CD4-positive, alpha-beta T cell treated with Interleukin-15 for 1 hour (primary cell): Measurements from ENCODE around the gene WIPF3.
"Not testable (repeated sequence)": the region's sequence is repeated elsewhere in the genome, so short reads cannot be mapped to it uniquely, and the experiment has no call there.

Experiments used
- DNase-seq: peaks from one replicate; pipeline ENCODE4 v3.0.0-alpha.2; 2020

The WIPF3 gene

DNA sequence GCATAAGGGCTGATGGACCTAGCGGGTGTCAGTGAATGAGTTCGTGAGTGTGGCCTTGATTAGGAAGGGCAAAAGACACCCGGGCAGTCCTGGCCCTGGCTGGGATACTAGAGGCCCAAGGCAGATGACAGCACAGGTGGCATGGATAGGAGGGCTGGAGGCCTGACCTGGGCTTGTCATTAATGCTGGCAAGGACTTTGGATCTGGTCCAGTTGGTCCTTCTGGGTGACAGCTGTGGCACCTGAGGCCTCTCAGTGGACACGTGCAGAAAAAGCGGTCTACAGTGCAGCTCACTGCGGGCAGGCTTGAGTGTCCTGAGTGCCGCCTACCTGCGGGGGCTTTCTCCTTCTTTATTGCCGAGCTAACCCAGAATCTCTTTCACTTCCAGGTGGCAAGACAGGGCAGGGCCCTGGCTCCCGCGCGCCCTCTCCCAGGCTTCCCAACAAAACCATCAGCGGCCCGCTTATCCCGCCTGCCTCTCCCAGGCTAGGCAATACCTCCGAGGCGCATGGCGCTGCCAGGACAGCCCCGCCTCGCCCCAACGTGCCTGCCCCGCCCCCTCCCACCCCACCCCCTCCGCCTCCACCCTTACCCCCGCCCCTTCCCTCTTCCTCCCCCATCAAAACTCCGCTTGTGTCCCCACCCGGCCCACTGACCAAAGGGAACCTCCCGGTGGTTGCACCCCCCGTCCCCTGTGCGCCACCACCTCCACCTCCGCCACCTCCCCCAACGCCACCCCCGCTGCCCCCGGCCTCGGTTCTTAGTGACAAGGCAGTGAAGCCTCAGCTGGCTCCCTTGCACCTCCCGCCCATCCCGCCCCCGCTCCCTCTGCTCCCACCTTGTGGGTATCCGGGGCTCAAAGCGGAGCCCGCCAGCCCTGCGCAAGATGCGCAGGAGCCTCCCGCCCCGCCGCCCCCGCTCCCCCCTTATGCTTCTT, 77.4 kb downstream of the WIPF3 start:
- DNase-seq, result no peak

DNA sequence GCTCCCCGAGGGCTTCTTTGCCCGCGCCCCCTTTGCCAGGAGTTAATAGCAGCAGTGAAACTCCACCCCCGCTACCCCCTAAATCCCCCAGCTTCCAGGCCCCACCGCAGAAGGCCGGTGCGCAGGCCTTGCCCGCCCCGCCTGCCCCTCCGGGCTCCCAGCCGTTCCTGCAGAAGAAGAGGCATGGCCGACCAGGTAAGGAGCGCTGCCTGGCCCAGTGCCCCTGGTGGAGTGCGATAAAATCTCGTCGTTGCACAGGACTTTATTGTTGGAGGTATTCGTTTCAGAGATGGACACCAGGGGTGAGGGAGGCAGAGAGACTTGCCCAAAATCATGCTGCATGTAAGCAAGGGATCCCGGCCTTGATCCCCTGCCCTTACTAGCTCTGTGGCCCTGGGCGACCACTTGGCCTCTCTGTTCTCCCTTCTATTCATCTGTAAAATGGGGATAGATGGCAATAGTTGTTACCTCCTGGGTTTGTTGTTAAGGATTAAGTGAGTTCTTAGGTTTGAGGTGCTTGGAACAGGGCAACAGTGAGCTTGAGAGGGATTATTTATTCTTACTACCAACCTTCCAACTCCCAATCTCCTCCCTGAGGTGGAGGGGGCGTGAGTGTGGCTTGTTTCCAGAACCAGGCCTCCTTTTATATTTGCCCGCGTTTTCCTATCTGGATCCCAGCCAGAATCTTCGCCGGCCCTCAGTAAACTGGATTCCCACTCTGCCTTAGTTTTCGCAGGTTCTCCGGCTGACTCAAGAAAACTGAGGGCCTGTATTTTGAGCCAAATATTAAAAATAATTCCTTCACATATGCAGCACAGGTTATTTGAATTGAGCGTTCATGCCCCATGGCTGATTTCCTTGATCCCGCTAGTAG, 78.3 kb downstream of the WIPF3 start:
- no peak for DNase-seq

DNA sequence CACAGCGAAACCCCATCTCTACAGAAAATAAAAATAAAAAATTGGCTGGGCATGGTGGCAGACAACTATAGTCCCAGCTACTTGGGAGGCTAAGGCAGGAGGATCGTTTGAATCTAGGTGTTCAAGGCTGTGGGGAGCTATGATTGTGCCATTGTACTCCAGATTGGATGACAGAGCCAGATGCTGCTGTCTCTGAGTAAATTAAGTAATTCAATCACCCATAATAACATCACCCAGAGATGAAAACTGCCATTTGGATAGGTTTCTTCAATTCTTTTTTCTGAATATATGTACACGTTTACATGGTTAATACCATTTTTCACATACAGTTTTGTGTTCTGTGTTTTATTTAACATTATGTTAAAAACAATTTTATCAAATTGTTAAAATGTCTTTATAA, 79.3 kb downstream of the WIPF3 start:
- DNase-seq, result no peak

DNA sequence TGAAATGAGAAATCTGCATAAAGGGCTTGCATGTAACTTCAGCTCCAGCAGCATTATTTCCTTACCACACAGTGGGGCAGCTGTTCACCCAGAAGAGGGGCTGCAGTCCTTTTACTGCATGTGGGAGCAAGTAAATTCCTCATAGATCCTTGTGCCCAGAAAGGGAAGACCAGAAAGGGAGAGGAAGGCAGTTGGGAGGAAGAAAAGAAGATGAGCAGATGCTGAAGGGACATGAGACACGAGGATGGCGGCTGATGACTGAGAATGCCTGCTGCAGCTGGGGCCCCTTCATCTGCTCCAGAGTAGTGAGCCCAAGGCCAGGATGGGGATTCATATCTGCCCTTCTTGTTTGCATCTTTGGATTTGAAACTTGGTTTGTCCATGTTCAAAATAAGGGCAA, 80.5 kb downstream of the WIPF3 start:
- DNase-seq, result no peak

DNA sequence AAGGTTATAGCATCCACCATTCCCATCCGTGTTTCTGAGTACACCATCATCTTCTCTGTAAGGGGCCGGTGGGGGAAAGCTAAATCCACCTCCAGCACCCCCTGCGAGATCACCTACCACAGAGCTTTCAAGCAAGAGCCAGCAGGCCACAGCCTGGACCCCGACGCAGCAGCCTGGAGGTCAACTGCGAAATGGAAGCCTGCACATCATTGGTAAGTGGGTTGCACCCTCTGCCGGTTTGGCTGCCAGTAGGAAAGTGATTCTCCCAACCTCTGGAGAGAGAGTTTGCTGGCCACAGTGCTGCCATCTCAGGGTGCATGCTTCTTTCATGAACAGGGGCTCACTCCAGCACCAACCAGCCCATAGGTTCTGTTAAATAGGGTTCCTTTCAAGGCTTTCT, 81.7 kb downstream of the WIPF3 start:
- DNase-seq, result no peak

DNA sequence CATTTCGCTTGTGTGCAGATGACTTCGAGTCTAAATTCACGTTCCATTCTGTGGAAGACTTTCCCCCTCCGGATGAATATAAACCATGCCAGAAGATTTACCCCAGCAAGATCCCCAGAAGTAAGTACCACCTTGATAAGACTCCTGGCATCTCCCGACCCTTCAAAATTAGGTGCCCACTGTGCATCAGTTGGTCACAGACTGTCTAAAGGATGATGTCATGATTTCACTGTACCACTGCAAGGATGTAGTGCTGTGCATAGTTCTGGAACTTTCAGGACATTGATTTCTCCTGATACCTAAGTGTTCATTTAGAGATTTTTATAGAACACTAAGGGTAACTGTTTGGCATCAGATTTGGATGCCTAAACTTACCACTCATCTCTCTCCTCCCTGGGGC, 83.0 kb downstream of the WIPF3 start:
- DNase-seq, result no peak

DNA sequence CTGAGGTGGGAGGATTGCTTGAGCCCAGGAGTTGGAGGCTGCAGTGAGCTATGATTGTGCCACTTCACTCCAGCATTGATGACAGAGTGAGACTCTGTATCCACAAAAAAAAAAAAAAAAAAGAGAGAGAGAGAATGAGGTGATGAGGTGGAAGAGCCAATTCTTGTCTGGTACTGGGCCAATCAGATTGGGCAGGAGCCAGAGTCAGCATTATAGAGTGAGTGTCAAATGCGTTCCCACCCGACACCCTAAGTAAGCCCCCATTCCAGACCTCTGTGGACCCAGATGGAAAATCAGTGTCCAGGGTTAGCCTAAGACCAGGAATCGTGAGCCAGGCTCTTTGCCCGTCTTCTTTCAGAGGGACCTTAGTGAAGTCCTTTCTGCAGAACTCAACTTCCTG, 83.9 kb downstream of the WIPF3 start:
- DNase-seq, result no peak

DNA sequence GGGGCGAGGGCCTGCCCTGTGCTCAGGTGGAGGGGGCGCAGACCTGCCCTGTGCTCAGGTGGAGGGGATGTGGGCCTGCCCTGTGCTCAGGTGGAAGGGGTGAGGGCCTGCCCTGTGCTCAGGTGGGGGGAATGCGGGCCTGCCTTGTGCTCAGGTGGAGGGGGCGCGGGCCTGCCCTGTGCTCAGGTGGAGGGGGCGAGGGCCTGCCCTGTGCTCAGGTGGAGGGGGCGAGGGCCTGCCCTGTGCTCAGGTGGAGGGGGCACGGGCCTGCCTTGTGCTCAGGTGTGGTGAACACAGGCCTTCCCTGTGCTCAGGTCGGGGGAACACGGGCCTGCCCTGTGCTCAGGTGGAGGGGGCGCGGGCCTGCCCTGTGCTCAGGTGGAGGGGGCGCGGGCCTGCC, 84.5 kb downstream of the WIPF3 start:
- not testable (repeated sequence) for DNase-seq

DNA sequence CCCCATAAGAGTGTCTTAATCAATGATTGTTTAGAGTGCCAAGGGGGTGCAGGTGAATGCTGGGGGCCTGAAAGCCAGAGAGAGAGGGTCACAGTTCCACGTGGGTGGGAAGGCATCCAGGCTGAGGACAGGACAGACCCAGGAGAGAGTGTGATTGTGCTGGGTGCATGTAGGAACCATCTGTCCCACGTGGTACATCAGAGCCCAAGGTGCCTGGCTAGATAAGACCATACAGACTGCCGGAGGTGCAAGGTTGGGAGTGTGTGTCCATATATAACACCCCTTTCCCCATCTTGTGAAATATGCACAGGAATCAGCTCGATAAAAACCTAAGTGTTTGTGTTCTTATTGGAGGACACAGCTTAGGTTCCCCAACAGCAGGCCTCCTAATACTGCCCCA, 85.5 kb downstream of the WIPF3 start:
- DNase-seq, result no peak

DNA sequence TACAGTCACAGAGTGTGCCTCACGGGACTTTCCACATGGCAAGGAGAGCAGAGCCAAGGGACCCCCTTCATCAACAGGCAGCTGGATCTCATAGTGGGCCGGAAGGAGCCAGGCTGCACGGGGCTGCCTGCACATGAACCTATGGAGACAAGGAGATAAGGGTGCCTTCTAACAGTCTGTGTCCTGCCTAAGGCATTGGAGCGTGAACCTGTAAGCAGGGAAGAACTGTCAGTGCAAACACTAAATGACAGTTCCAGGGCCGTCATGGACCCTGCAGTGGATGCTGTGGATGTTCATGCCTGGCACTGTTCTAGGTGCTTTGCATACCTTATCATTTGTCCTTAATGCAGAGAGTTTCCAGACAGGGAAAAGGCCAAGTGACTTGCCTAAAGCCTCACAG, 85.9 kb downstream of the WIPF3 start:
- DNase-seq, result no peak

DNA sequence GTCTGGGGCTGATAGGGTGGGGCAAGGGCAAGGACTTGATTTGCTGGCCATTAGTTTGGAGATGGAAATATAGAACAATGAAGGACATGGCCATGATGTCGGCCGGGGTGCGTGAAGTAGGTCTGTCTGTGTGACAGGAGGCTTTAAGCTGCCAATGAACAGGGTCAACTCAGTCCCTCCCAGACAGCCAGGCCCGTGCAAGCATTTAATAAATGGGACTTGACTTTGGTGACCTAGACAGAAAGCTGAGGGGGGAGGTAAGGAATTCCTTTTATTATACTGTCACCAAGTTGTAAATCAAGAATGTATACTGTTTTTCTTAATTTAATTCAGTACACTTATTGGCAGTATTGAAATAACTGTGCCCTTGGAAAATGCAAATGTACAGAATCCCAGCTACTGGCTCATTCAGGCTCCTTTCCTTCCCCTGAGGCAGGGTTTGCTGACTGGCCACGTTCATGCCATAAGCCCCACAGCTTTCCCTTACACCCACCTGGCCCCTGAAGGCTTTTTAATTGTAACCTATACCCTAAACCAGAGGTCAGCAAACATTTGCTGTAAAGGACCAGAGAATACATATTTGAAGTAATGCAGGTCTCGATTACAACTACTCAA, 87.2 kb downstream of the WIPF3 start:
- no peak for DNase-seq

DNA sequence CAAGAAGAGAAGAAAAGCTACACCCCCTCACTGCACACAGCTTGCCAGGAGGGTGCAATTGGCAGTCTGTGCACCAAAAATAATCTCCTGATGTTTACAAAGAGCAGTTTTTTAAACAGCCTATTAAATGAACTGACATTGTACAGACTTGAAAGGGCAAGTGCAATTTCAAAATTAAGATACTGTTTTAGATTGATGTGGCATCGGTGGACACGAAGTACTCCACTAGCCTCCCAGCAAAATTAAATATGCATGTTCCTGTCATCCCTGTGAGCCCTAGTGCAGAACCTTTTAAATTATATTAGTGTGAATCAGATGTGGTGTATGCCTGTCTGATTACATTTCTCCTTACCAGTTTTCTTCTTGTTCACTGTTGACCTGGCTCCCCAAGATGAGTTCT, 87.9 kb downstream of the WIPF3 start:
- DNase-seq, result no peak

DNA sequence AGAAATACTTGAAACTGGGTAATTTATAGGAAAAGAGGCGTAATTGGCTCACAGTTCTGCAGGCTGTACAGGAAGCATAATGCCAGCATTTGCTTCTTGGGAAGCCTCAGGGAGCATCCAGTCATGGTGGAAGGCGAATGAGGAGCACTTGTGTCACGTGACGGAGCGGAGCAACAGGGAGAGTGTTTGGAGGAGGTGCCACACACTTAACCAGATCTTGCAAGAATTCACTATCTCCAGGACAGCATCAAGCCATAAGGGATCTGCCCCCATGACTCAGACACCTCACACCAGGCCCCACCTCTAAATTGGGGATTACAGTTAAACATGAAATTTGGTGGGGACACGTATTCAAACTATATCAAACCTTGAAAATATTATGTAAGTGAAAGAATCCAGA, 89.3 kb downstream of the WIPF3 start:
- DNase-seq, result no peak

DNA sequence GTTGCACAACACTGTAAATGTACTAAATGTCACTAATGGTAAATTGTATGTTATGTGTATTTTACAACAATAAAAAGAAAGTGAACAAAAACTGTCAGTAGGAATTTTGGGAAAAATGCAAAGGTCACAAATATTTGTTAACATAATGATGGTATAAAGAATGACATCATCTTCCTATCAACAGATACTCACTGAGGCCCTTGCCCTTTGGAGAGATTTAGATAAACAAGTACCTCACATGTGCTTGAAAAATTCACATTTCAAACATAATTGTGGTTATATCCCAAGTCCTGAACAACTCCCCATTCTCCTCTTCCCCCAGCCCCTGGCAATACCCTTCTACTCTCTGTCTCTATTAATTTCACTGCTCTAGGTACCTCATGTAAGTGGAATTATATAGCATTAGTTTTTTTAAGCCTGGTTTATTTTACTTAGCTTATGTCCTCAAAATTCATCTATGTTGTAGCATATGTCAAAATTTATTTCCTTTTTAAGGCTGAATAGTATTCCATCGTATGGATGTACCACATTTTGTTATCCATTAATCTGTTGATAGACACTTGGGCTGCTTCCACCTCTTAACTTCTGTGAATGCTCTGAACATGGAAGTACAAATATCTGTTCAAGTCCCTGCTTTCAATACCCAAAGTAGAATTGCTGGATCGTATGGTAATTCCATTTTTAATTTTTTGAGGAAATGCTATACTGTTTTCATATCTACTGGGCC, 90.5 kb downstream of the WIPF3 start:
- no peak for DNase-seq

DNA sequence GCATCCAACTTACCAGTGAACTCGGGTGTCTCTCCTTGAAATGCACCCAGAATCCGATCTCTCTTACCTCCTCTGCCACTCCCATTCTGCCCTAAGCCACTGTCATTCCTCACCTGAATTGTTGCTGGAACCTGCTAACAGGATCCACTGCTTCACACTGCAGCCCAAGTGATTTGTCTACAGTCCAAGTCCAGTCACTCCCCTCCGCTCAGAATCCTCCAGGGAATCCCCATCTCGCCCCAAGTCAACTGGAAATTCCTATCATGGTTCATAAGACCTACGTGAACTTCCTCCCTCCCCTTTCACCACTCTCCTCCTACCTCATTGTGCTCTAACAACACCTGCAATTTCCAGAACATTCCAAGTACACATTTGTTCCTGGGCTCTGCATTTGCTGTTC, 92.0 kb downstream of the WIPF3 start:
- DNase-seq, result no peak

DNA sequence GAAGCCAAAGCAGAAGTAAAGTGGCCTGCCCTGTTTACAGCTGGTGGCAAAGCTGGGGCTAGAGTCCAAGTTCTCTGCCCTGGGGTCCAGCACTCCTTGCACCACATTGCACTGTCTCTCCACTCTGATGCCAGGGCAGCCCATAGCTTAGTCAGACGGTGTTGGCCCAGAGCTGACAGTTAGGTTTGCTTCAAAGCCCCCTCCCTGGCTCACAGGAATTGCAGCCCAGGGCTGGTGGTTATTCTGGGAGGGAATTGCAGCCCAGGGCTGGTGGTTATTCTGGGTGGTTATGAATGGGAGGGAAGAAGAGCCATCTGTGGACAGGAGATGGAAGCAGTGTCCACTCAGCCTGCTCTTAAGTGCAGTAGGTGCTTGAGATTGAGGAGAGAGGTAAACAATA, 94.4 kb downstream of the WIPF3 start:
- no peak for DNase-seq

DNA sequence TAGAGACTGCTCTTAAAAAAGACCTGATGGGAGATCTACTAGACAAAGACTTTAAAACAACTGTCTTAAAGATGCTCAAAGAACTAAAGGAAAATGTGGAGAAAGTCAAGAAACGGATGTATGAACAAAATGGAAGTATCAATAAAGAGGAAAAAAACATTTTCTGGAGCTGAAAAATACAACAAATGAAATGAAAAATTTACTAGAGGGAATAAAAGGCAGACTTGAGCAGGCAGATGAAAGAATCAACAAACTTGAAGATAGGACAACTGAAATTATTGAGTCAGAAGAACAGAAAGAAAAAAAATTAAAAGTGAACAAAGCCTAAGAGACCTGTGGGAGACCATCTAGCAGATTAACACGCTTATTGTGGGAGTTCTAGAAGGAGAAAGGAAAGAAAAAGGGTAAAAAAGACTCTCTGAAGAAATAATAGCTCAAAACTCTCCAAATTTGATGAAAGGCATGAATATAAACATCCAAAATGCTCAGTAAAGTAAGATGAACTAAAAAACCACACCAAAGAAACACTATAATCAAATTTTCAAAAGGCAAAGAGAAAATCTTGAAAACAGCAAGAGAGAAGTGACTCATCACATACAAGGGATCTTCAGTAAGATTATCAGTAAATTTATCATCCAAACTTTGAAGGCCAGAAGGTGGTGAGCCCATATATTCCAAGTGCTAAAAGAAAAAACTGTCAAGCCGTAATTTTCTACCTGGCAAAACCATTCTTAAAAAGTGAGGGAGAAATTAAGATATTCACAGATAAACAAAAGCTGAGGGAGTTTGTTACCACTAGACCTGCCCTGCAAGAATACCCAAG, 100.1 kb downstream of the WIPF3 start:
- DNase-seq, result no peak

DNA sequence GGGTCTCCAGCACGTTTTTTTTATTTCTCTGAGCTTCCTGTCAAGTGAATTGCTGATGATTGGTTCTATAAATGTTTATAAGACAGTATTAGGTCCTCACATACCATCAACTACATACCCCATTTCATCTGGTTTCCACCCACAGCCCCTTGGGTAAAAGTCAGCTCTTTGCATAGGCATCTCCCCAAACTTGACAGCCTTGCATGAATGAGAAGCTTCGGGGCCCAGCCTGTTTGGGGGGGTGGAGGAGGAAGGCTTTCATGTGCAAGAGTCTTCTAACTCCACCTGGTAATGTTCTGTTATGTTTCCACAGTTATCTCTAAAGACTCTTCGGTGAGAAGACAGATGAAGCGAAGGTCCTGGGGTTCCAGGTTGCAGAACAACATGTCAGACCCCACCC, 107.9 kb downstream of the WIPF3 start:
- no peak for DNase-seq

DNA sequence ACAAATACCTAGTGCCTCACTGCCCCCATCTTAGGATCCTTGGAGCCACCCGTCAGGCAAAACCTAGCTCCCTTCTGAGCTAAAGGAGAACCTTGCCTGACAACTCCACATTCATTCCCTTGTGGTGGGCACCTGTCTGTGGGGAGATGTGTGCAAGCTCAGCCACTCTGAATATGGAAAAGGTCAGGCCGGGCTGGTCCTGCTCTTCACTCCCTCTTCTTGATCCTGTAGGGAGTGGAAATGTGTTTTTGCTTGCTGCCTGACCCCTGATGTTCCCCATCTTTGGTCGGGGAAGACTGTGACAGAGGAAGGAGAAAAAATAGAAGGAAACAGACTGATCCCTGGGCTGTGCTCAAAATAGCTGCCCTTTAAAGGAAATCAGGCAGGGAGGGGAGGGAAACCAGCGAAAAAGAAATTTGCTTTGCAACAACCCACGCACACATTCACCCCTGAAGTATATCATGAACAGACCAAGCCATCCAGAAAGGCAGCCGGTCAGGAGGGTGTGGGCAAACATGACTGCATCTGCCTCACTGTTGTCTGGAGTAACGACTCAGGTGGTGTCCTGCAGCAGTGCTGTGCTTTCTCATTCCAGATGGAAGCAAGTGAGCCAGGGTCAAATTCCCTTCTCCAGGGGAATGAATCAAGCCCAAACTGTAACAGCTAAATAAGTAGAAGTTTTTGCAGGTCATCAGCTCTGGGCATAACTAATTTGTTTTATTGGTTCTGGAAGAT, 109.3 kb downstream of the WIPF3 start:
- DNase-seq, result no peak

DNA sequence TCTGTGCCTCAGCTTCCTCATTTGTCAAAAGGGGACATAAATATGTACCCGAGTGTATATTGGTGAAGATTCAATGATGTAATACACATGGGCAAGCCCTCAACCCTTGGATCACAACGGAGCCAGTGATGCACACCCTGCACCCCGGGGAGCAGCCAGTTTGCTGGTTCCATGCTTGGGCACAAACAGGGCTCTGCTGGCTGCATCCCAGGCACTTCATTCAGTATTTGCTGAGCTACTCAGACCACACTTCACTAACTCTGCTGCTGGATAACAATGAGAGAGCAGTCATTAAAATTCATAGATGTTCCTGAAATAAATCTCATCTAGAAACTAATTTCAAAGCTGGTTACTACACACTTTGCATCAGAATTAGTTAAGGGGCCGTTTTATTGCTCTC, 111.3 kb downstream of the WIPF3 start:
- no peak for DNase-seq

DNA sequence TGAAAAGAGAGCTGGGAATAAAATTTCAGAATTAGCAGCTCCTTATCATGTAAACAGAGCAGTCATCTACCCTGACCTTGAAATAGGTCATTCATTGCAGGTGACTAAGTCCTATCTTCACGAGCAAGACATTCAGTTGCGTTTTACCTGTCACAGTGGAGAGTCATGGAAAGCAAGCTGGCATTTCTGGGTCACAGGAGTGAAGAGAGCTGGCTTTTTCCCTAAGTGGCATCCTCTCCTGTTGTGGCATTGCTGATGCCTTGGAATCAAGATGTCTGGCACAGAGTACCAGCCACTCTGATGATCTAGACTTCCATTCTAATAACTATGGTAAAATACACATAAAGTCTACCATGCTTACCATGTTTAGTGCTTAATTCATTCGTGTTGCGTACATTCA, 112.5 kb downstream of the WIPF3 start:
- no peak for DNase-seq
